ENCODE measurements around the gene APOD. TPM values are rescaled to one million over a fixed set of nuclear protein-coding genes. Genes with fewer than 3 reads are reported as not detected.

The APOD gene
- total RNA-seq, 1 donor from 2014 or later = 92.5 TPM

- Histone ChIP-seq H3K27me3 (ENCODE audit: low read depth) (peaks cover 7% of the 10 kb centered on the region), H3K9me3 (replicated peaks) (peaks cover 18% of the 10 kb centered on the region), H3K4me1 (peaks cover 16% of the 10 kb centered on the region), H3K36me3 (no peaks in the 10 kb centered on the region), H3K27ac (replicated peaks) (no peak overlapping the region), H3K4me3 (no peak overlapping the region)
- DNase-seq = no peak
- intact Hi-C loops (cut with micrococcal nuclease) = no loop called here
- no peak for TF ChIP-seq CTCF (IDR thresholded peaks at IDR 0.05; ENCODE audit: borderline replicate concordance)
Measured at GRCh38 chr3:195587406-195587805, 3.7 kb upstream of the APOD start.

GRCh38 chr3:195584543-195584870 is 767 bp upstream of the APOD start:
- peaks cover 7% of the 10 kb centered on the region for H3K9me3 ChIP-seq (replicated peaks)
- peaks cover 21% of the 10 kb centered on the region for H3K4me1 ChIP-seq
- H3K27ac ChIP-seq (replicated peaks) = peak overlapping the region; percentile 80
- TF ChIP-seq CTCF (IDR thresholded peaks at IDR 0.05; ENCODE audit: borderline replicate concordance) = no peak
- no peak for DNase-seq
- H3K4me3 ChIP-seq = peak overlapping the region; percentile 57
- no peaks in the 10 kb centered on the region for H3K36me3 ChIP-seq
- H3K27me3 ChIP-seq (ENCODE audit: low read depth) = peaks cover 7% of the 10 kb centered on the region
- intact Hi-C loops (cut with micrococcal nuclease) = no loop called here

- intact Hi-C loops (cut with micrococcal nuclease) = no loop called here
- H3K27me3 ChIP-seq (ENCODE audit: low read depth) = no peaks in the 10 kb centered on the region
- no peak for TF ChIP-seq CTCF (IDR thresholded peaks at IDR 0.05; ENCODE audit: borderline replicate concordance)
- H3K4me3 ChIP-seq = peak overlapping the region; percentile 57
- peak overlapping the region; percentile 80 for H3K27ac ChIP-seq (replicated peaks)
- no peaks in the 10 kb centered on the region for H3K9me3 ChIP-seq (replicated peaks)
- no peak for DNase-seq
- no peaks in the 10 kb centered on the region for H3K36me3 ChIP-seq
- peaks cover 24% of the 10 kb centered on the region for H3K4me1 ChIP-seq
Measured at GRCh38 chr3:195582947-195583346, 793 bp downstream of the APOD start.

GRCh38 chr3:195580744-195581443 is 2.8 kb downstream of the APOD start:
- intact Hi-C loops (cut with micrococcal nuclease) = no loop called here
- no peak for DNase-seq
- Histone ChIP-seq H3K27ac (replicated peaks) (peak overlapping the region; percentile 80), H3K36me3 (peaks cover 5% of the 10 kb centered on the region), H3K27me3 (ENCODE audit: low read depth) (no peaks in the 10 kb centered on the region), H3K9me3 (replicated peaks) (no peaks in the 10 kb centered on the region), H3K4me1 (peaks cover 24% of the 10 kb centered on the region), H3K4me3 (peak overlapping the region; percentile 57)
- TF ChIP-seq CTCF (IDR thresholded peaks at IDR 0.05; ENCODE audit: borderline replicate concordance) = no peak

GRCh38 chr3:195579281-195579680 is 4.5 kb downstream of the APOD start:
- Histone ChIP-seq H3K9me3 (replicated peaks) (no peaks in the 10 kb centered on the region), H3K27me3 (ENCODE audit: low read depth) (no peaks in the 10 kb centered on the region), H3K27ac (replicated peaks) (no peak overlapping the region), H3K4me1 (peaks cover 25% of the 10 kb centered on the region), H3K36me3 (peaks cover 14% of the 10 kb centered on the region), H3K4me3 (peak overlapping the region; percentile 57)
- intact Hi-C loops (cut with micrococcal nuclease) = no loop called here
- no peak for DNase-seq
- no peak for TF ChIP-seq CTCF (IDR thresholded peaks at IDR 0.05; ENCODE audit: borderline replicate concordance)

Measured in left ventricle myocardium inferior (tissue), 1 donor.